Ishikawa (cell line): ENCODE results near the gene DDX42.

Source experiments
- CEBPB ChIP-seq: IDR thresholded peaks from 2 replicates; pipeline ENCODE4 v1.6.1; 2012
- CREB1 ChIP-seq: IDR thresholded peaks from 2 replicates; pipeline ENCODE4 v1.6.1; 2012; ENCODE audit warnings: low read depth
- EGR1 ChIP-seq: IDR thresholded peaks from 2 replicates; pipeline ENCODE4 v1.6.1; 2012
- EP300 ChIP-seq: IDR thresholded peaks from 2 replicates; pipeline ENCODE4 v1.6.1; 2012; ENCODE audit warnings: borderline replicate concordance
- FOXM1 ChIP-seq: IDR thresholded peaks from 2 replicates; pipeline ENCODE4 v1.6.1; 2012; ENCODE audit warnings: low read depth, borderline replicate concordance
- MAX ChIP-seq: IDR thresholded peaks from 2 replicates; pipeline ENCODE4 v1.6.1; 2012
- NFIC ChIP-seq: IDR thresholded peaks from 2 replicates; pipeline ENCODE4 v1.6.1; 2012
- RAD21 ChIP-seq: IDR thresholded peaks from 2 replicates; pipeline ENCODE4 v1.6.1; 2012; ENCODE audit warnings: low read depth
- REST ChIP-seq: IDR thresholded peaks from 2 replicates; pipeline ENCODE4 v1.6.1; 2012; ENCODE audit warnings: low read depth, mild to moderate bottlenecking
- TAF1 ChIP-seq: IDR thresholded peaks from 2 replicates; pipeline ENCODE4 v1.6.1; 2012; ENCODE audit warnings: low read depth, mild to moderate bottlenecking
- TCF12 ChIP-seq: IDR thresholded peaks from 2 replicates; pipeline ENCODE4 v1.6.1; 2012; ENCODE audit warnings: low read depth
- TEAD4 ChIP-seq: IDR thresholded peaks from 2 replicates; pipeline ENCODE4 v1.6.1; 2012
- USF1 ChIP-seq: IDR thresholded peaks from 2 replicates; pipeline ENCODE4 v1.6.1; 2012
- YY1 ChIP-seq: IDR thresholded peaks from 2 replicates; pipeline ENCODE4 v1.6.1; 2012; ENCODE audit warnings: low read depth
- ZBTB7A ChIP-seq: IDR thresholded peaks from 2 replicates; pipeline ENCODE4 v1.6.1; 2012; ENCODE audit warnings: low read depth

The DDX42 gene

GRCh38 chr17:63817736-63818385 lies 43.9 kb downstream of the DDX42 start:
- no peak for TF ChIP-seq ZBTB7A
- TF ChIP-seq MAX: no peak
- TF ChIP-seq CEBPB: no peak
- no peak for TF ChIP-seq CREB1
- TF ChIP-seq REST: no peak
- TF ChIP-seq EP300: no peak
- TF ChIP-seq YY1: no peak
- no peak for TF ChIP-seq EGR1

- TF ChIP-seq YY1: no peak
- TF ChIP-seq MAX: no peak
- no peak for TF ChIP-seq FOXM1
- TF ChIP-seq ZBTB7A: no peak
- no peak for TF ChIP-seq REST
- no peak for TF ChIP-seq USF1
- no peak for TF ChIP-seq CREB1
- no peak for TF ChIP-seq TCF12
Observed at GRCh38 chr17:63819131-63819530, 45.2 kb downstream of the DDX42 start.

- TF ChIP-seq TAF1 (no peak), USF1 (no peak), NFIC (no peak), TCF12 (no peak), RAD21 (no peak), CEBPB (no peak), EGR1 (no peak), MAX (no peak), REST (no peak), FOXM1 (no peak), EP300 (no peak), TEAD4 (no peak), ZBTB7A (no peak), YY1 (no peak)
Observed at GRCh38 chr17:63819585-63820537, 45.9 kb downstream of the DDX42 start.

GRCh38 chr17:63820963-63821561 lies 47.1 kb downstream of the DDX42 start:
- TF ChIP-seq USF1: no peak
- no peak for TF ChIP-seq FOXM1
- TF ChIP-seq TEAD4: no peak
- no peak for TF ChIP-seq TCF12
- no peak for TF ChIP-seq TAF1
- TF ChIP-seq CEBPB: no peak
- no peak for TF ChIP-seq CREB1
- no peak for TF ChIP-seq YY1
- no peak for TF ChIP-seq MAX
- TF ChIP-seq EP300: no peak
- no peak for TF ChIP-seq RAD21
- no peak for TF ChIP-seq REST
- TF ChIP-seq NFIC: no peak
- no peak for TF ChIP-seq ZBTB7A
- no peak for TF ChIP-seq EGR1
